Pulmonary artery endothelial cell (primary cell): Measurements from ENCODE around the gene SLC4A8. TPM values are rescaled to one million over a fixed set of nuclear protein-coding genes. Genes with fewer than 3 reads are reported as not detected.

ENCODE experiments used
- DNase-seq: peaks from one replicate; pipeline ENCODE4 v3.0.0-alpha.2; 2011; ENCODE audit warnings: low read depth, low spot score
- total RNA-seq: library from RNA; depleted of rRNA; stranded (reverse); fragments of >200 nt; gene quantifications from 2 replicates; pipeline ENCODE4 v1.2.3, GENCODE V29; 2014

Gene SLC4A8
- total RNA-seq, 1 donor from 2014 or later: 3.7 TPM

DNA sequence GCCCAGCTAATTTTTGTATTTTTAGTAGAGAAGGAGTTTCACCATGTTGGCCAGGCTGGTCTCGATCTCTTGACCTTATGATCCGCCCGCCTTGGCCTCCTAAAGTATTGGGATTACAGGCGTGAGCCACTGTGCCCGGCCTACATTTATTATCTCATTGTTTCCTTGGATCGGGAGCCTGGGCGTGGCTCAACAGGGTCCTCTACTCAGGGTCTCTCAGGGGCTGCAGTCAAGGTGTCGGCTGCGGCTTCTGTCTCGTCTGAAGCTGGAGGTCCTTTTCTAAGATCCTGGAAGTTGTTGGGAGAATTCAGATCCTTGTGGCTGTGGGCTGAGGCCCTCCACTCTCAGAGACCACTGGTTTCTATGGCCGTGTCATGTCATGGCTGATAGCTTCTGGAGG lies 100.9 kb downstream of the SLC4A8 start:
- no peak for DNase-seq

DNA sequence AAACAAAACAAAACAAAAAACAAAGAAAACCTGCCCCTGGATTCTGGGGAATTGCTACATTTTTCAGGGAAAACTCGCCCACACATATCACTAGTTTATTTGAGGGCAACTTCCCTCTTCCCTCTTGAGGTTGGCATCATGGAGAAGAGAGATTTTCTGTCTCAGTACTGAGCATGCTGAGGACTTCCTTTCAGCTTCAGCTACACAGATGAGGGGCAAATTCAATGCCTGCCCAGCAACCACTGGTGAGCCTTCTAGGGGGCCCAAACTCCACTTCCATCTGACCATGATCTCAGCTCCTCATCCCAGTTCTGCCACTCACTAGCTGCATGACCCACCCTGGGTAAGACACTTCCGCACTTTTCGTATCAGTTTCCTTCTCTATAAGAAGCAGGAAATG lies 103.3 kb downstream of the SLC4A8 start:
- no peak for DNase-seq

DNA sequence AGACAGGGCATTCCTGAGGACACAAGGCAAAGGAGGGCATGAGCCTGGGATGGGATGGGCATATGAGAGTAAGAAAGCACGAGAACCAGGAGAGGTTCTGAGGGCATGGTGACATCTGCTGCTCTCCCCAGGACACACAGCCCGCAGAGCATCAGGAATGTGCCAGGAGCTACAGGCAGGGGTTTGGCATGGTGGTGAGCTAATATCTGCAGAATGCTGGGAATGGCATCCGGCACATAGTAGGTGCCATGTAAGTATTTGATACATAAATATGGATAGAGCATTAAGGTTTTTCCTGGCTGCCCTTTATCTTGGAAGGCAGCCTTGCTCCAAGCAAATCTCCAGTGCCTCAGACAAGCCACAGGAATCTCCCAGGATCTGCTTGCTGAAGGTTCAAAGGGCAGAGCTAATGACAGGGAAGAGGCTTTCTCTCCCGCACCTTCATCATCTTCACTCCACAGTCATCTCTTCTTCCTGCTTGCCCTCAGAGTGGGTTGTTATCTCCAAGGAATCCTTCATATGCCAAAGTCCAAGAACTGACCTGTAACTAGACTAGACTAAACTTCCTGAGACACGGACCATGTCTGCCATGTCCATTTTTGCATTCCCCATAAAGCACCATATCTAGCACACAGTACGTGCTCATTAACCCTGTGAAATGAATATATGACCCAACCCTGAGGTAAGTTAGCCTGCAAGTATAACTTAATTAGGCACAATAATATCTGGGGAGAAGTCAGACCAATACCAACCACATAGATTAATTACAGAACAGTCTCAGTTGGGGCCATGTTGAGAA lies 104.4 kb downstream of the SLC4A8 start:
- DNase-seq: no peak

GRCh38 chr12:51529651-51529970 lies 105.0 kb downstream of the SLC4A8 start:
- no peak for DNase-seq

GRCh38 chr12:51530208-51530607 lies 105.6 kb downstream of the SLC4A8 start:
- DNase-seq: no peak

DNA sequence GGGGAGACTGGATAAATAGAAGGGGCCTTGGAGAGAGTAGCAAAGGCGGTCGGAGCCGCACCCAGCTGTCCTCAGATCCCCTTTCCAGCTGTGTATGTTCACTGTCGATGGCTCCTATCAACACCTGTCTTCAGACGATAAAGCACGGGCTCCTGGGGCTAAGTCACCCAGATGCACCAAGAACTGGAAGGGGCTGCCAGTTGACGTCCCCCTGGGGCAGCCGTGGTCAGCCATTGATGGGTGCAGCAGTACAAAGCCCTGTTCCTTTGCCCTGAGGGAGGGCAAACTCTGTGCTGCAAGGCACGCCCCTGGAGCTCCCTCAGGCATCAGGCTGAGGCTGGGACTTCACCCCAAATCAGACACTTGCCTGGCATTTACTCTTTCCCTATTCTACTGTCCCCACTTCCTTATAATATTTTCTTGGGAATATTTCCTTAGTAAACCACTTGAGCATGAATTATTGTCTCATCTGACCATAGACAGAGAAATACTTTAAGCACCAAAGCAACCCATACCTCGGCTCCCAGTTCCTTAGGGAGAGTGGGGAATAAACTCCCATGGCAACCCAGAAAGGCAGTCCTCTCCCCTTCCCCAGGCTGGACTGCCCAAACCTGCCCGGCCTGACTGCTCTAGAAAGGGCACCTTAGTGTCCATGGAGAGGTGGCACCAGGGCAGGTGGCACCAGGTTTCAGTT lies 106.8 kb downstream of the SLC4A8 start:
- no peak for DNase-seq

DNA sequence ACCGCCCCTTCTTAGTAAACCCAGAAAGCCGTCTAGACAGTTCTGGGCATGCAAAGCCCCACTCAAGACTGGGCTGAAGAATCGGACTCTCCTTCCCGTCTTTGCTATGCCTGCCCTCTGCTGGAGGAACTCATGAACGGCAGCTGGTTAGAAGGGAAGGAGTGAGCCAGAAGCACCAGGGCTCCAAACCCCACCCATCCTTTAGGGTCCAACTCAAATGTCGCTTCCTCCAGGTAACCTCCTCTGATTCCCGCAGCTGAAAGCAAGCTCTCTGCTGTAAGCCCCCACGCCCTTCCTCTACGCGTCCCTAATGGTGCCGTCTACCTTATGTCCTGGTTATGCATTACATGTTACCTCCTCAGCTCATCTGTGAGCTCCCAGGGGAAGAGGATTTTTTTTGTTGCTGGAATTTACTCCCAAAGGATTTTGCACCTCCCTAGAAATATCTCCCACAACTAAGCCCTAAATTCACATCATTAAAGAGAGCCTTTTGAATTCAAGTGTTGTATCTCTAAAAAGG lies 107.4 kb downstream of the SLC4A8 start:
- DNase-seq: peak; percentile 26

- DNase-seq: no peak
Measured at GRCh38 chr12:51533799-51534198, 109.2 kb downstream of the SLC4A8 start.

DNA sequence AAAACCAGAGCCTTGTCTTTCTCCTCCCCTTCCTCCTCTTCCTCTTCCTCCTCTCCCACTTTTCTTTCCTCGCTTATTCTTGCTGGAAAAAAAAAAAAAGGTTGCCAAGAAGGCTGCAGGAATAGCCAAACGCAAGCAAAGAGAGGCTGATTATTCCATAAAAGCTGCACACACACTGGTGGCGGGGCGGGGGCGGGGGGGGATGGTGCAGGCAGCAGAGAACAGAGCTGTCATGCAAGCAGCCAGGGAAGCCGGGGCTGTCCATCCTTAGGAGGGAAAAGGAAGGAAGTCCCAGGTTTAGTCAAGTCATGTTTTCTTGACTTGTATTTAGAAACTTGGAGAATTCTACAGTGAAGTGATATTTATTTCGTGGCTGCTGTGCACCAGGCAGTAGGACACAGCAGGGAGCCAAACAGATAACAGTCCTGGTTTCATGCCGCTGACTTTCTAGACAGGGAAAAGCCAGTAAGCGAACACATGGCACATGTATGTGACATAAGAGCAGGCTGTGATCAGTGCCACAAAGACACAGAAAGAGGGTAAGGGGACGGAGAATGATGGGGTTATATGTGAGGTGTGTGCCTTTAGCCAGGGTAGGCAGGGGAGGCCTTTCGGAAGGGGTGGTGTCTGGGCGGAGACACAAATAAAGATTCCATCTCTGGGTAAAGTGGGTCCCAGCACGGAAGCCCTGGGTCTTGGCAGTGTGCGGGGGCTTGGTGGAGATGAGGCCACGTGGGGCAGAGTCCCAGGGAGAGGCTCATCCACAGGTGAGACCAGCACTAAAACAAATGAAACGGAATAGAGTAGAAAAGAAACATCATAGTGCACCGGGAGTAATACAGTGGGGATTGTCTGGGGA lies 109.8 kb downstream of the SLC4A8 start:
- no peak for DNase-seq

DNA sequence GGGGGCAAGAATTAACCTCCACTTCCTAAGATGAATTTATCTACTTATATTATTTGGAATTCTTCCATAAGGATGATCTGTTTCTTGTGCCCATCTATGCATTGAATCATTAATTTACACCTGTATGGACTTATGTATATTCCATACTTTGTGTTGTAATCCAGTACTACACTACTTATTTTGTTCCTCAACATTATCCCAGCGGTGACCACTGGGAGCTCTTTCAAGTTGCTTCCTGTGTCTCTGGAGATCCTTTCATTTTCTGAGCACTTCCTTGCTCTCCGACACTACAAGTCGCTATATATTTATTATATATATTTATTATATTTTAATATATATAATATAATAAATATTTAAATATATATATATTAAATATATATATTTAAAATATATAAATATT lies 111.5 kb downstream of the SLC4A8 start:
- no peak for DNase-seq

DNA sequence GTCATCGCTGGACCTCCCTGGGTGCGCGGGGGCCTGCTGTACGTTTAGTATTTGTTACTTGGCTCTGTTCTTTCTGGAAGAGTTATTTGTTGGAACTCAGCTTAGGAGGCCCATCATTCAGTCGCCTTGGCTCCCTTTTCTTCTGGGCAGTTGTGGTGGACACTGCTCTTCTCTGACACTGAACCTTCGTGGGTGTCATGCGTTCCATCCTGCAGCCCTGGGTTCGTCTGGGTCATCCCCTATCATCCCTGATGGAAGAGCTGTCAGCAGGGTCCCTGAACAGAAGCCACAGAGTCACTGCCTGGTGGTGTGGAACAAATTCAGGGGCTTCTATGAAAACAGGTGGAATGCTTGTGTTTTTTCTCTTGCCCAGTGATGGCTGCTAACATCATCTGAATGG lies 113.5 kb downstream of the SLC4A8 start:
- no peak for DNase-seq

DNA sequence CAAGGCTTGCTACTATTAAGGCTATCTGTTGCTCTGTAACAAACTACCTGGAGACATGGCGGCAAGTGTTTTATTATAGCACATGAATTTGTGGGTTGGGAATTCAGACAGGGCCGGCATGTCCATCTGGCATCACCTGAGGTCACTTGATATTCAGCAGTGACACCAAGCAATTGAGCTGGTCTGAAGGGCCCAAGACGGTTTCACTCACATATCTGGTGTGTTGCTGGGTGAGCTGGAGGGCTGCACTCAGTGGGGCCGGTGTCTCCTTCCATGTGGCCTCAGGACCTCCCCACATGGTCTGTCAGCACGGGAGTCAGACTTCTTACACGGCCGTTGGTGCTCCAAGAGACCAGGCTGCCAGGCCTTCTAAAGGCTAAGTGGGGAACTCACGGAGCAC lies 114.0 kb downstream of the SLC4A8 start:
- no peak for DNase-seq

- no peak for DNase-seq
Measured at GRCh38 chr12:51540996-51541395, 116.4 kb downstream of the SLC4A8 start.

GRCh38 chr12:51546097-51546496 lies 121.5 kb downstream of the SLC4A8 start:
- no peak for DNase-seq

- no peak for DNase-seq
Measured at GRCh38 chr12:51547606-51548005, 123.0 kb downstream of the SLC4A8 start.

- no peak for DNase-seq
Measured at GRCh38 chr12:51548241-51548640, 123.6 kb downstream of the SLC4A8 start.

DNA sequence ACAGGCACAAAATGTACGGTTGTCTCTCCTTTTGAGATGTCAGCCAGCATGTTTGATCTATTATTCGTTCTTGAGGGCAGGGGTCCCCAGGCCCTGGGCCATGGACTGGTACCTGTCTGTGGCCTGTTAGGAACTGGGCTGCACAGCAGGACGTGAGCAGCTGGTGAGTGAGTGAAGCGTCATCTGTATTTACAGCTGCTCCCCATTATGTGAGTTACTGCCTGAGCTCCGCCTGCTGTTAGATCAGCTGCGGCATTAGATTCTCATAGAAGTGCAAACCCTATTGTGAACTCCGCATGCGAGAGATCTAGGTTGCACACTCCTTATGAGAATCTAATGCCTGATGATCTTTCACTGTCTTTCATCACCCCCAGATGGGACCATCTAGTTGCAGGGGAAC lies 125.0 kb downstream of the SLC4A8 start:
- DNase-seq: no peak

Other genes with a start within 250 kb of the SLC4A8 start
- gene POU6F1, start 206.8 kb upstream of the SLC4A8 start, total RNA-seq: 1.3 and 1.9 TPM in 2 replicates
- gene DAZAP2, start 186.0 kb upstream of the SLC4A8 start, total RNA-seq: 80.1 and 118 TPM in 2 replicates
- gene SMAGP, start 154.4 kb upstream of the SLC4A8 start, total RNA-seq: 12.3 and 17.9 TPM in 2 replicates
- not detected in 2 replicates for gene BIN2, start 100.7 kb upstream of the SLC4A8 start, total RNA-seq
- not detected in 2 replicates for gene CELA1, start 78.2 kb upstream of the SLC4A8 start, total RNA-seq
- gene GALNT6, start 33.4 kb upstream of the SLC4A8 start, total RNA-seq: 75.0 and 112 TPM in 2 replicates
- 21.0 and 30.7 TPM in 2 replicates for gene SCN8A, start 166.4 kb downstream of the SLC4A8 start, total RNA-seq